ENCODE results near the gene FAM216B. TPM values are rescaled to one million over a fixed set of nuclear protein-coding genes. Genes with fewer than 3 reads are reported as not detected.

The FAM216B gene
- total RNA-seq, 1 donor, result not detected

DNA sequence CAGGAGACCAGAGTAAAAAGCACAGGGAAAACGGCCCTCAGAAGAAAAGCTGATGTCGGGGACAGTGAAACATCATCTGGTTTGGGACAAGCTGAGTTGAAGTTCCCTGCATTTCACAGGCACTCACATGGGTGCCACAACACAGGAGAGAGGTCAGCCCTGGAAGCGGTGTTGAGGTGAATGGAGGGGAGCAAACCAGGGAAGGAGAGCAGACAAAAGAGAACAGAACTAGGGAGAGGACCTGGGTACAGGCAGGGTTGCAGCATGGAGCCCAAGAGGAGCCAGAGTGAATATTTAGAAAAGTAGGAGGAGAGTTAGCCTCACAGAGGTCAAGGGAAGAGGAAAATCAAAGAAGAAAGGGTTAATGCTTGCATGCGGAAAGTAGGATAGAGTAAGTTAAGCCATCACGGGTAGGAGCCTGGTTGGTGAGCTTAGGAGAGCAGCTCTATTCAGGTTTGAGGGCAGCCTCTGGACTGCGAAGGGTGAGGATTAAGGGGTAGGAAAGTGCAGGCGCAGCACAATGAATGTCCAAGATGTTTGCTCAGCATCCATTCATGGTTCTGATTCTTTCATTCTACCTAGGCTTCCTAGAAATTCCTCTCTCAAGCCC is 15.5 kb downstream of the FAM216B start:
- no peak for DNase-seq (ENCODE audit: low read depth)
- no peak overlapping the region for H3K4me3 ChIP-seq (ENCODE audit: low read depth, low read length)
- no peak for TF ChIP-seq CTCF (IDR thresholded peaks at IDR 0.05; ENCODE audit: insufficient read depth, low read depth, low read length)

DNA sequence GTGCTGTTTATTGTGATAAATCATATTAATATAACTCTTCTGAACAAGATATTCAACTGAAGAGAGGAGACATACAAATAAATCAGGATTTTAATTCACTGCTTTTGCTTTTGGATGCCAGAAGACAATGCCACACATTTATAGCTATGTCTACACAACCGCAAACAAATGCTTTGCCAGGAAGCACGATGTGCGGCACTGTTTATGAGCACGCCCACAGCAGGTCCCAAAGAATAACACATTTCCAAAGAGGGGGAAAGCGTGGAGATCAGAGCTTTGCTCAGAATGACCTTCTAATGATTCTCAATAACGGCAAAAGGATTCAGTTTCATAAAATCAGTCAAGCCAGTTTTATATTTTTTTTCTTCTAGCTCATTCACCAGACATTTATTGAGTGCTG is 16.7 kb downstream of the FAM216B start:
- TF ChIP-seq CTCF (IDR thresholded peaks at IDR 0.05; ENCODE audit: insufficient read depth, low read depth, low read length), result no peak
- H3K4me3 ChIP-seq (ENCODE audit: low read depth, low read length), result no peak overlapping the region
- DNase-seq (ENCODE audit: low read depth), result no peak

DNA sequence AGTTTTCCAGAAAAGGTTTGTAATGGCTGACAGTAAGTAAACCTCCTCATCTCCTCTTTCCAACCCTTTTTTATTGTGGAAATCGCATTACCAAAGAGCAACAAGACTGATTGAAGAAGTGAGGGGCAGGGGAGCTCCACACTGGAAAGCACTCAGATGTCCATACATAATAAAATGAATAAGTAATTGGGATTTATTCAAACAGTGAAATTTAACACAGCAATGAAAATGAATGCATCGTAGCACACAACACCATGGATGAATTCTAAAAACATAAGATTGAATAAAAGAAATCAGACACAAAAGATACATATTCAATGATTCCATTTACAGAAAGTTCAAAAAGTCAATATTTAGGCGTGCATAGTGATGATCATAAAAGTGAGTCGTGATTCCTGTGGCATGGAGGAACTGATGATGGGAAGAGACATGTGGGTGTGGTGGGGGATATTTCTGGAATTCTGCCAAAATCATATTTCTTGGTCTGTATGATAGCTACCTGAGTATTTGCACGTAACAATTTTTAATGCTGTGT is 18.8 kb downstream of the FAM216B start:
- DNase-seq (ENCODE audit: low read depth), result no peak
- TF ChIP-seq CTCF (IDR thresholded peaks at IDR 0.05; ENCODE audit: insufficient read depth, low read depth, low read length), result no peak
- H3K4me3 ChIP-seq (ENCODE audit: low read depth, low read length), result no peak overlapping the region

DNA sequence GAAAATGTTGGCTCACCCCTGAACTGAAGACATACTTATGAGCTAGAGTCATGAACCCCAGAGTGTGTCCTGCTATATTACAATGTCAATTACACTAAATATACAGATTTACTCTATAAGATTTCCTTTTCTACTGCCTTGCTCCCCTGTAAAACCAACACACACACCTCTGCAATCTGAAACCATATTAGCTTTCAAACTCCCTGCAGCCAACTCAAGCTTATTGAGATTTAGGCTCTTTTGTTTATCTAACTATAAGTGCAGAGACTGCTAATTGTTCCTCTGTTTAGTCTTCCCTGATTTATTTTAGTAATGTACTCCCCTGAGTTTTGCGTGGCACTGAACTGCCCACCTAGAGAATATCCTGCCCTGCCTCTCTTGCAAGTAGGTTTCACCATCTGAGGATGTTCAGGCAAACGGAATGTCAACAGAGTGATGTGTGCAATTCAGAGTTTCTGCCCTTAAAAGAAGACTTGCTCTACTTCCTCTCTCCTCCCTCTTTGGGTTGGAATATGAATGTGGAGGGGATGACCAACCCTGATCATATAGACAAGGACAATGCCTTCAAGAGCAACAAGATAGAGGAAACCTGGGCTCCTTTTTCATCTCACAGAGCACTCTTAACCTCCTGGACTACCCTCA is 22.3 kb downstream of the FAM216B start:
- no peak for TF ChIP-seq CTCF (IDR thresholded peaks at IDR 0.05; ENCODE audit: insufficient read depth, low read depth, low read length)
- H3K4me3 ChIP-seq (ENCODE audit: low read depth, low read length), result no peak overlapping the region
- peak; percentile 72 for DNase-seq (ENCODE audit: low read depth)

DNA sequence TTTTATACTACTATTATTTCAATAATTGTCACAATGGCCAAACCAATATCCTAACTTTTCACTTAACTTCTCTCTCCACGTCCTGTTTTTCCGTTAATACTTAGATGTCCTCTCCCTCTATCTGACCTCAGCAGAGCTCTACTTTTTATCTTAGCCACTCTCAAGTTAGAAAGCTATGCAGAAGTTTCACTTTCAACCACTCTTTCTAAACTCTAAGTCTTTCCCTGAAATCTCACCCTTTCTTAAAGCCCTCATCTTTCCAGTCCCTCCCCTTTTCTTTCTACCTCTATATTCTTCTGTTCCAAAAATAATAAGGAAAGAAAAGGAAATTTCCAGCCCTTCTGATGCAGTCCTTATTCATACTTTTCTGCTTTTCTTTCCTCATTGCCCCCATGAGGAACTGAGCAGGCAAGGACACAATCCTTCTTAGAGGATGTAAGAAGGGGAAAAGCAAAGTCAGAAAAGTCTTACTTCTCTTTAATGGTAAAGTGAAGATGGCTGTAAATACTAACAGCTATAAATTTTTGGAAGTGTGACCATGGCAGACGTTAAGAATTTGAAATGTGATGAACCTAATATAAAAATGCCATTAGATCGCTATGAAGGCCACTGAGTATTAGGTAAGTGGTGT is 23.0 kb downstream of the FAM216B start:
- DNase-seq (ENCODE audit: low read depth), result no peak
- H3K4me3 ChIP-seq (ENCODE audit: low read depth, low read length), result no peak overlapping the region
- TF ChIP-seq CTCF (IDR thresholded peaks at IDR 0.05; ENCODE audit: insufficient read depth, low read depth, low read length), result no peak

DNA sequence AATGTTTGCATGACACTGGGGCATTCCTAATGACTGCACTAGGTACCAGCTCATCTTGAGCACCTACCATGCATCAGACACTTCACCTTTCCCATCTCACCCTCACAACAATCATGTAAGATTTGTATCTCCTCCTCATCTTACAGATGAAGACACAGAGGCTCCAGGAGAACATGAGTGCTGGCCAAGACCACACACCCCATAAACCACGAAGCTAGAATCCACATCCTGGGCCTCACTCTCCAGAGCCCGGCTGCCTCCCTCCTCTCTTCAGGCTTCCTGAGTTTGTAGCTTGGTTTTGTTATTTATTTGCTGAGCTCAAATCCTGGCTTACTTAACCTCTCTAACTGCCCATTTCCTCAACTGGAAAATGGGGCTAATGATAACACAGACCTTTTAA is 25.9 kb downstream of the FAM216B start:
- DNase-seq (ENCODE audit: low read depth), result no peak
- TF ChIP-seq CTCF (IDR thresholded peaks at IDR 0.05; ENCODE audit: insufficient read depth, low read depth, low read length), result no peak
- H3K4me3 ChIP-seq (ENCODE audit: low read depth, low read length), result no peak overlapping the region

Data from fibroblast of villous mesenchyme (primary cell).